Panc1 (cell line): ENCODE results near the gene IL31RA.

ENCODE experiments used
- REST ChIP-seq, 2 experiments: IDR thresholded peaks; 2 replicates each; pipeline ENCODE4 v1.6.1; 2011 to 2012; ENCODE audit warnings: low read depth in 2 of 2, control low read depth in 1 of 2, low read length in 1 of 2, mild to moderate bottlenecking in 1 of 2, moderate library complexity in 1 of 2; ENCODE audit not compliant: insufficient read depth in 1 of 2
- TF ChIP-seq, protein P1 (sequence below): fragments of 450-650 bp; IDR thresholded peaks from 2 replicates; pipeline ENCODE4 v1.5.1; 2017; ENCODE audit warnings: mild to moderate bottlenecking

GRCh38 chr5:55853041-55853670 is 2.0 kb downstream of the IL31RA start:
- TF ChIP-seq, protein P1, sequence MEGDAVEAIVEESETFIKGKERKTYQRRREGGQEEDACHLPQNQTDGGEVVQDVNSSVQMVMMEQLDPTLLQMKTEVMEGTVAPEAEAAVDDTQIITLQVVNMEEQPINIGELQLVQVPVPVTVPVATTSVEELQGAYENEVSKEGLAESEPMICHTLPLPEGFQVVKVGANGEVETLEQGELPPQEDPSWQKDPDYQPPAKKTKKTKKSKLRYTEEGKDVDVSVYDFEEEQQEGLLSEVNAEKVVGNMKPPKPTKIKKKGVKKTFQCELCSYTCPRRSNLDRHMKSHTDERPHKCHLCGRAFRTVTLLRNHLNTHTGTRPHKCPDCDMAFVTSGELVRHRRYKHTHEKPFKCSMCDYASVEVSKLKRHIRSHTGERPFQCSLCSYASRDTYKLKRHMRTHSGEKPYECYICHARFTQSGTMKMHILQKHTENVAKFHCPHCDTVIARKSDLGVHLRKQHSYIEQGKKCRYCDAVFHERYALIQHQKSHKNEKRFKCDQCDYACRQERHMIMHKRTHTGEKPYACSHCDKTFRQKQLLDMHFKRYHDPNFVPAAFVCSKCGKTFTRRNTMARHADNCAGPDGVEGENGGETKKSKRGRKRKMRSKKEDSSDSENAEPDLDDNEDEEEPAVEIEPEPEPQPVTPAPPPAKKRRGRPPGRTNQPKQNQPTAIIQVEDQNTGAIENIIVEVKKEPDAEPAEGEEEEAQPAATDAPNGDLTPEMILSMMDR, result no peak
- TF ChIP-seq REST (IDR thresholded peaks at IDR 0.05; ENCODE audit: insufficient read depth in 1 of 2, low read depth in 2 of 2, low read length in 1 of 2), result no peak
